GM15510 (cell line): ENCODE measurements around the gene INTS14.

Source experiments
- POLR2A ChIP-seq: IDR thresholded peaks from 3 replicates; pipeline ENCODE4 v1.6.1; 2011; ENCODE audit warnings: borderline replicate concordance; ENCODE audit not compliant: insufficient read length; ENCODE audit errors: extremely low read depth

The INTS14 gene

GRCh38 chr15:65610871-65611718 is at the start of gene INTS14:
Gene INTS14 (minus strand): TSS chr15:65611131. CDS start chr15:65607380, 3,751 bp downstream.
- peak; percentile 94 for TF ChIP-seq POLR2A

GRCh38 chr15:65659502-65660052 is 48.6 kb upstream of the INTS14 start:
- no peak for TF ChIP-seq POLR2A

- TF ChIP-seq POLR2A, result no peak
These were observed 44.5 kb upstream of the INTS14 start for GRCh38 chr15:65655457-65655856.

- no peak for TF ChIP-seq POLR2A
These were observed 44.1 kb upstream of the INTS14 start for GRCh38 chr15:65655026-65655425.

- no peak for TF ChIP-seq POLR2A
These were observed 43.0 kb upstream of the INTS14 start for GRCh38 chr15:65653801-65654521.

- no peak for TF ChIP-seq POLR2A
These were observed 42.4 kb upstream of the INTS14 start for GRCh38 chr15:65653341-65653740.

- no peak for TF ChIP-seq POLR2A
These were observed 41.2 kb upstream of the INTS14 start for GRCh38 chr15:65651831-65652749.

- no peak for TF ChIP-seq POLR2A
These were observed 40.1 kb upstream of the INTS14 start for GRCh38 chr15:65651042-65651322.

- no peak for TF ChIP-seq POLR2A
These were observed 39.5 kb upstream of the INTS14 start for GRCh38 chr15:65650312-65651041.

GRCh38 chr15:65646486-65646885 is 35.6 kb upstream of the INTS14 start:
- no peak for TF ChIP-seq POLR2A

- TF ChIP-seq POLR2A, result no peak
These were observed 34.5 kb upstream of the INTS14 start for GRCh38 chr15:65645392-65645791.

- no peak for TF ChIP-seq POLR2A
These were observed 33.4 kb upstream of the INTS14 start for GRCh38 chr15:65644282-65644681.

- TF ChIP-seq POLR2A, result no peak
These were observed 31.7 kb upstream of the INTS14 start for GRCh38 chr15:65642594-65642993.
